CD4-positive, alpha-beta T cell (primary cell): ENCODE results near the gene GSTA2. TPM values are rescaled to one million over a fixed set of nuclear protein-coding genes. Genes with fewer than 3 reads are reported as not detected.

Experiments used
- ATAC-seq: fragments of 200-7000 bp; cut with Tn5 transposase; one replicate; pipeline ENCODE4 v1.10.0; 2022; ENCODE audit warnings: mild to moderate bottlenecking; ENCODE audit not compliant: poor library complexity
- CTCF ChIA-PET: fragments of 350-600 bp; sonication (Branson Sonifier 250); formaldehyde crosslinking; loops from one replicate; lab custom pipeline; 2021; ENCODE audit warnings: antibody characterized with exemption, inconsistent platforms; lab: Charles Lee
- POLR2A ChIA-PET: fragments of 350-600 bp; sonication (Branson Sonifier 250); formaldehyde crosslinking; loops from one replicate; lab custom pipeline; 2021; ENCODE audit warnings: antibody characterized with exemption, inconsistent platforms; lab: Charles Lee
- DNase-seq, 14 experiments: peaks; one replicate each; pipeline ENCODE4 v3.0.0-alpha.2; 2013 to 2020; ENCODE audit warnings: mixed read lengths in 2 of 14
- H3K27ac ChIP-seq, 2 donors: one replicate each; pipeline versions ENCODE4 v1.5.1 to v1.7.0; 2013; ENCODE audit warnings: low read length in 2 of 2, low read depth in 1 of 2, mild to moderate bottlenecking in 1 of 2
- H3K27me3 ChIP-seq, 2 experiments: 1 replicate in 1 of 2; 2 replicates in 1 of 2; pipeline versions ENCODE4 v1.6.1 to v1.7.0; 2013; ENCODE audit warnings: low read length in 2 of 2, control low read depth in 1 of 2, mild to moderate bottlenecking in 1 of 2, moderate library complexity in 1 of 2; ENCODE audit not compliant: insufficient read depth in 2 of 2, control insufficient read depth in 1 of 2
- H3K36me3 ChIP-seq: one replicate; pipeline ENCODE4 v1.6.1; 2013; ENCODE audit warnings: low read length, control low read depth; ENCODE audit not compliant: insufficient read depth
- H3K4me1 ChIP-seq: one replicate; pipeline ENCODE4 v1.6.1; 2013; ENCODE audit warnings: low read length, control low read depth; ENCODE audit not compliant: insufficient read depth
- H3K4me3 ChIP-seq: one replicate; pipeline ENCODE4 v1.5.1; 2013; ENCODE audit warnings: mild to moderate bottlenecking, low read length, moderate library complexity
- H3K9me3 ChIP-seq, 2 experiments: 1 replicate in 1 of 2; 2 replicates in 1 of 2; pipeline versions ENCODE4 v1.6.1 to v1.7.0; 2013; ENCODE audit warnings: low read length in 2 of 2, mild to moderate bottlenecking in 2 of 2, control low read depth in 1 of 2, moderate library complexity in 1 of 2; ENCODE audit not compliant: control insufficient read depth in 1 of 2, insufficient read depth in 1 of 2
- H3K27ac Mint-ChIP-seq: one replicate; pipeline ENCODE4 v1.8.0; 2020; ENCODE audit warnings: mixed read lengths
- H3K27me3 Mint-ChIP-seq: one replicate; pipeline ENCODE4 v1.8.0; 2021; ENCODE audit warnings: mixed read lengths
- H3K36me3 Mint-ChIP-seq: one replicate; pipeline ENCODE4 v1.8.0; 2021; ENCODE audit warnings: low read depth, mixed read lengths
- H3K4me1 Mint-ChIP-seq: one replicate; pipeline ENCODE4 v1.8.0; 2021; ENCODE audit warnings: low read depth, mixed read lengths
- H3K4me3 Mint-ChIP-seq: one replicate; pipeline ENCODE4 v1.8.0; 2020; ENCODE audit warnings: mild to moderate bottlenecking, mixed read lengths
- H3K9me3 Mint-ChIP-seq: one replicate; pipeline ENCODE4 v1.8.0; 2020; ENCODE audit warnings: mixed read lengths
- CTCF ChIP-seq: fragments of 200-600 bp; IDR thresholded peaks from one replicate; pipeline ENCODE4 v1.8.0; 2022; ENCODE audit warnings: antibody characterized with exemption, mild to moderate bottlenecking
- intact Hi-C, 2 experiments: fragments of 100-400 bp; cut with DNase I in 1 of 2; cut with micrococcal nuclease in 1 of 2; formaldehyde crosslinking; loops; one replicate each; pipeline versions ENCODE4 v1.15.1 to v1.9.0; 2023 to 2025; cut with DNase I, micrococcal nuclease
- total RNA-seq, 174 experiments: library from RNA in 2 of 174; stranded (reverse) in 2 of 174; gene quantifications; one replicate each; pipeline ENCODE4 v1.2.3 and lab custom pipeline; 2021 to 2026

The GSTA2 gene
- total RNA-seq, 2 experiments from 2014 or later = not detected

DNA sequence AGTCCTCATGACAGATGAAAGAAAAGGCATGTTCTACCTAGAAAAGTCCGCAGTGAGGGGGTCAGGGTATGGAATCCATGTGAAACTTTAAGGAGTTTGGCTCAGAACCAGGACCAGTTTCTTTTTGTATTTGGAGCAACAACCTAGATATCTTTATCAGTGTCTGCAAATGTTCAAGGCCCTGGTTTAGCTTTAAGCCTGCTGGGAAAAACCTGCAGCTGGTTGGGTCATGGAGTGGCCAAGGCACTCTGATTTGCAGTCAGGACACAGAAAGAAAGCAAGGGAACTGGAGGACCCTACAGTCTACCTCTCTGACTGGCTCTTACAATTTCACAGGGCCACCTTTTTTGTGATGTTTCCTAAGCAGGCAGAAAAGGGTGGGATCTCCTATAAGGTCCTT lies 33.7 kb downstream of the GSTA2 start:
- Mint-ChIP-seq H3K4me1 (no peaks in the 10 kb centered on the region), H3K27me3 (no peaks in the 10 kb centered on the region), H3K27ac (no peak overlapping the region), H3K4me3 (no peak overlapping the region), H3K9me3 (no peaks in the 10 kb centered on the region), H3K36me3 (no peaks in the 10 kb centered on the region)
- intact Hi-C loops = loop anchor here (10.0 kb wide), 1 partner anchor 755 kb away; no protein-coding TSS in a partner anchor
- ChIA-PET CTCF (no interaction called here), POLR2A (no interaction called here)
- Histone ChIP-seq H3K36me3 (no peaks in the 10 kb centered on the region), H3K9me3 (no peaks in the 10 kb centered on the region), H3K4me1 (no peaks in the 10 kb centered on the region), H3K27ac (no peak overlapping the region), H3K4me3 (no peak overlapping the region), H3K27me3 (no peaks in the 10 kb centered on the region)
- no peak for ATAC-seq
- no peak for DNase-seq
- TF ChIP-seq CTCF = no peak

DNA sequence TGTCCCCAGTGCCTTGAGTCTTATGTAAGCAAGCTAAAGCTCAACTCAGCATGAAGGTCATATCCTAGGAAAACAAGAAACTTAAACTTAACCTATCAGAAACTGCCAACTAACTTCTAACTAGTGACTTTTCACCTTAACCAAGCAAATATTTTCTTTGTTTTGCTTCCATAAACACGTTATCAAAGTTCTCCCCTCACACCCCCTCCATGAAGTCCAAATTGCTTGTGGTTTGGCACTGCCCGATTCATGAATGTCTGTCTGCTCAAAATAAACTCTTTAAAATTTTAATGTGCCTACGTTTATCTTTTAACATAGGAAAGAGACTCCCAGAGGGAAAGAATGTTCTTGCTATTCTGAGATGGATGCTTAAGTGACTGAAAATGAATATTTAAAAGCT lies 34.9 kb downstream of the GSTA2 start:
- Histone ChIP-seq H3K27ac (no peak overlapping the region), H3K27me3 (no peaks in the 10 kb centered on the region), H3K4me1 (no peaks in the 10 kb centered on the region), H3K36me3 (no peaks in the 10 kb centered on the region), H3K9me3 (no peaks in the 10 kb centered on the region), H3K4me3 (no peak overlapping the region)
- Mint-ChIP-seq H3K27ac (no peak overlapping the region), H3K27me3 (no peaks in the 10 kb centered on the region), H3K9me3 (no peaks in the 10 kb centered on the region), H3K36me3 (no peaks in the 10 kb centered on the region), H3K4me1 (no peaks in the 10 kb centered on the region), H3K4me3 (no peak overlapping the region)
- ATAC-seq (no peak), DNase-seq (no peak)
- TF ChIP-seq CTCF = no peak
- ChIA-PET CTCF (no interaction called here), POLR2A (no interaction called here)
- intact Hi-C loops = loop anchor here (10.0 kb wide), 1 partner anchor 756 kb away; no protein-coding TSS in a partner anchor

DNA sequence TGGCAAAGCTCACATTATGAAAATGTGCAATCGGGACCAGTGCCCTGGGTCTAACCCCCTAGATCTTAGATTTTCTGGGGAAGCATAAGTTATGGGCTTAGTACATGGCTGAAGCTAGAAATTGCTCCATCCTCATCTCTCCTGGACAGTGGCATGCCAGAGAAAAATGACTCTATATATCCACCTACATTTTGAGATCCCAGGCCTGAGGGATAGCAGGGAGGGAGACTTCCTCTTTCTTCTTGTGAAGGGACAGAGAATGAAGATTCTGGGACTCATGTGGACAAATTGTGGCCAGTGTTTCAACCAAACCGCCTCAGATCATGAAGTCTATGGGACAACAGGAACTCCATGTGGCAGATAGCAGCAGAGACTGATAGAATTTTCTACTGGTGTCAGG lies 35.4 kb downstream of the GSTA2 start:
- Mint-ChIP-seq H3K36me3 (no peaks in the 10 kb centered on the region), H3K27ac (no peak overlapping the region), H3K4me1 (no peaks in the 10 kb centered on the region), H3K9me3 (no peaks in the 10 kb centered on the region), H3K4me3 (no peak overlapping the region), H3K27me3 (no peaks in the 10 kb centered on the region)
- no peak overlapping the region for H3K4me3 ChIP-seq
- intact Hi-C loops = loop anchor here (10.0 kb wide), 1 partner anchor 757 kb away; no protein-coding TSS in a partner anchor
- CTCF ChIA-PET = no interaction called here
- H3K27me3 ChIP-seq = no peaks in the 10 kb centered on the region
- no peak for TF ChIP-seq CTCF
- DNase-seq (no peak), ATAC-seq (no peak)
- H3K27ac ChIP-seq = no peak overlapping the region
- H3K9me3 ChIP-seq = no peaks in the 10 kb centered on the region
- H3K36me3 ChIP-seq = no peaks in the 10 kb centered on the region
- H3K4me1 ChIP-seq = no peaks in the 10 kb centered on the region
- POLR2A ChIA-PET = no interaction called here
